OCI-LY7 (cell line): ENCODE data around the gene FAM13A. TPM values are rescaled to one million over a fixed set of nuclear protein-coding genes. Genes with fewer than 3 reads are reported as not detected.

Experiments used
- BruUV-seq: library from RNA; stranded (reverse); fragments of 400-500 nt; replicated peaks from 2 replicates; lab custom pipeline; 2021; lab: Mats Ljungman, UMichigan
- CTCF ChIA-PET: fragments of 300-600 bp; sonication (Branson Sonifier 250); formaldehyde crosslinking; loops from one replicate; lab custom pipeline; 2022; ENCODE audit warnings: antibody characterized with exemption; ENCODE audit not compliant: unreplicated experiment; lab: Charles Lee
- POLR2A ChIA-PET: fragments of 300-600 bp; sonication (Branson Sonifier 250); formaldehyde crosslinking; loops from one replicate; lab custom pipeline; 2022; ENCODE audit warnings: antibody characterized with exemption; lab: Charles Lee
- DNase-seq: peaks from one replicate; pipeline ENCODE4 v3.0.0-alpha.2; 2015; ENCODE audit warnings: low spot score
- H2AFZ ChIP-seq: fragments of 200-600 bp; sonication (generic), shearing (Covaris generic); 2 replicates; pipeline ENCODE4 v1.6.1; 2014; ENCODE audit warnings: mild to moderate bottlenecking, antibody characterized with exemption, low read length, moderate library complexity
- H3K27ac ChIP-seq: fragments of 200-600 bp; sonication (generic); 2 replicates; pipeline ENCODE4 v1.5.1; 2014; ENCODE audit warnings: mixed run types, low read depth, mild to moderate bottlenecking, moderate library complexity, low read length, inconsistent platforms; ENCODE audit not compliant: poor library complexity, severe bottlenecking
- H3K36me3 ChIP-seq: fragments of 200-600 bp; sonication (generic); 2 replicates; pipeline ENCODE4 v1.6.1; 2014; ENCODE audit warnings: mild to moderate bottlenecking, antibody characterized with exemption, low read length, moderate library complexity, mixed read lengths; ENCODE audit not compliant: insufficient read depth
- H3K4me1 ChIP-seq: fragments of 200-600 bp; sonication (generic); 2 replicates; pipeline ENCODE4 v1.5.1; 2014; ENCODE audit warnings: mild to moderate bottlenecking, low read length; ENCODE audit not compliant: insufficient read depth, poor library complexity, severe bottlenecking
- H3K4me2 ChIP-seq: fragments of 200-600 bp; sonication (generic); 2 replicates; pipeline ENCODE4 v1.6.1; 2014; ENCODE audit warnings: mild to moderate bottlenecking, low read length
- H3K4me3 ChIP-seq: fragments of 200-600 bp; sonication (generic); 2 replicates; pipeline ENCODE4 v1.5.1; 2014; ENCODE audit warnings: mild to moderate bottlenecking, low read depth, low read length; ENCODE audit not compliant: poor library complexity, severe bottlenecking
- H3K79me2 ChIP-seq: fragments of 200-600 bp; sonication (generic); 2 replicates; pipeline ENCODE4 v1.6.1; 2016; ENCODE audit warnings: low read depth, mild to moderate bottlenecking, low read length, moderate library complexity, mixed read lengths; ENCODE audit not compliant: insufficient read depth
- H3K9me2 ChIP-seq: fragments of 200-600 bp; sonication (generic); 2 replicates; pipeline ENCODE4 v1.6.1; 2016; ENCODE audit warnings: mild to moderate bottlenecking, low read length, mixed read lengths; ENCODE audit not compliant: insufficient read depth
- H3K9me3 ChIP-seq: fragments of 200-600 bp; sonication (generic); 2 replicates; pipeline ENCODE4 v1.6.1; 2014; ENCODE audit warnings: mild to moderate bottlenecking, mixed run types, low read length, mixed read lengths
- H4K20me1 ChIP-seq: fragments of 200-600 bp; sonication (generic); 2 replicates; pipeline ENCODE4 v1.6.1; 2014; ENCODE audit warnings: mild to moderate bottlenecking, antibody characterized with exemption, low read length, moderate library complexity, mixed read lengths; ENCODE audit not compliant: insufficient read depth
- CTCF ChIP-seq: fragments of 200-600 bp; sonication (generic); conservative IDR thresholded peaks from 2 replicates; pipeline ENCODE4 v1.5.1; 2014; ENCODE audit warnings: mild to moderate bottlenecking, antibody characterized with exemption, low read length, moderate library complexity, mixed read lengths
- EZH2phosphoT487 ChIP-seq: fragments of 200-600 bp; sonication (generic); IDR thresholded peaks from 2 replicates; pipeline ENCODE4 v1.6.1; 2018; ENCODE audit warnings: low read depth, borderline replicate concordance, mild to moderate bottlenecking, mixed run types, antibody characterized with exemption, low read length, moderate library complexity, mixed read lengths
- intact Hi-C: fragments of 100-400 bp; cut with micrococcal nuclease; formaldehyde crosslinking; loops from one replicate; pipeline ENCODE4 v1.10.0; 2022; ENCODE audit not compliant: unreplicated experiment
- total RNA-seq, 2 experiments: library from RNA; depleted of rRNA in 1 of 2; stranded (reverse); fragments of >200 nt in 1 of 2; shearing (Covaris generic) in 1 of 2; gene quantifications; 2 replicates each; pipeline ENCODE4 v1.2.3, GENCODE V29; 2014 to 2022

FAM13A gene
- total RNA-seq, 2 experiments from 2014 or later = not detected

GRCh38 chr4:88754796-88755195, 302.2 kb downstream of the FAM13A start:
- CTCF ChIA-PET = no interaction called here
- DNase-seq = no peak

GRCh38 chr4:88753658-88754571, 303.1 kb downstream of the FAM13A start:
- BruUV-seq = no TSS peak
- H2AFZ ChIP-seq = no peak overlapping the region
- POLR2A ChIA-PET = interaction anchor here (1.1 kb wide), 1 partner anchor 19 kb away, joined by 4 read pairs; no protein-coding TSS in a partner anchor
- H3K4me3 ChIP-seq = no peak overlapping the region
- TF ChIP-seq CTCF = no peak
- TF ChIP-seq EZH2phosphoT487 = no peak
- H3K27ac ChIP-seq = no peak overlapping the region
- H3K79me2 ChIP-seq = no peaks in the 10 kb centered on the region
- intact Hi-C loops = no loop called here
- H3K4me2 ChIP-seq = no peak overlapping the region
- no peaks in the 10 kb centered on the region for H3K4me1 ChIP-seq
- no peaks in the 10 kb centered on the region for H3K9me2 ChIP-seq
- DNase-seq = no peak
- no peaks in the 10 kb centered on the region for H4K20me1 ChIP-seq
- H3K9me3 ChIP-seq = no peaks in the 10 kb centered on the region
- CTCF ChIA-PET = no interaction called here
- no peaks in the 10 kb centered on the region for H3K36me3 ChIP-seq

More at GRCh38 chr4:88754796-88755195, 302.2 kb downstream of the FAM13A start:
- Histone ChIP-seq H2AFZ (no peak overlapping the region), H3K36me3 (no peaks in the 10 kb centered on the region), H3K79me2 (no peaks in the 10 kb centered on the region), H3K4me1 (no peaks in the 10 kb centered on the region), H3K27ac (no peak overlapping the region), H3K4me3 (no peak overlapping the region), H4K20me1 (no peaks in the 10 kb centered on the region), H3K9me2 (no peaks in the 10 kb centered on the region), H3K9me3 (no peaks in the 10 kb centered on the region), H3K4me2 (no peak overlapping the region)
- TF ChIP-seq EZH2phosphoT487 (no peak), CTCF (no peak)
- BruUV-seq = no TSS peak
- intact Hi-C loops = no loop called here
- POLR2A ChIA-PET = interaction anchor here (1.1 kb wide), 1 partner anchor 20 kb away, joined by 4 read pairs; no protein-coding TSS in a partner anchor

DNA sequence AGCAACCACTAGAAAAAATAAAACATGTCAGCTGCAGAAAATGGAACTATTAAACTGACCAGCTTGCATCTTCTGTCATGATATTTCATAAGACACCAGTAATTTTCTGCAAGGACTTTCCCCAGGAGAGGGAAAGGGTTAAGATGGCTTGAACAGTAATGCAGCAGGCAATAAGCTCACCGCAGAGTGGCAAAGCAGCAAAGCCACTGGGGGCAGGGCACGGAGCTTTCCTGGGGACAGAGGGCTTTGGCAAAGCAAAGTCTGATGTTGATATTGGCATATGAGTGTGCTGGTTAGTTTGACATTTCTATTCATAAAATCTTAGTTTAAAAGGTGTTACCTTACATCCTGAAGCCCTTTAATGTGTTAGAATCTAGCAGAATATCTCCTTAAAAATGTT, 304.2 kb downstream of the FAM13A start:
- ChIA-PET POLR2A (no interaction called here), CTCF (no interaction called here)
- no peaks in the 10 kb centered on the region for H3K36me3 ChIP-seq
- TF ChIP-seq EZH2phosphoT487 = no peak
- TF ChIP-seq CTCF = no peak
- no peaks in the 10 kb centered on the region for H3K9me3 ChIP-seq
- H2AFZ ChIP-seq = no peak overlapping the region
- no peaks in the 10 kb centered on the region for H3K4me1 ChIP-seq
- H3K9me2 ChIP-seq = no peaks in the 10 kb centered on the region
- no peak overlapping the region for H3K4me3 ChIP-seq
- no peaks in the 10 kb centered on the region for H4K20me1 ChIP-seq
- H3K4me2 ChIP-seq = no peak overlapping the region
- no TSS peak for BruUV-seq
- no peak for DNase-seq
- H3K27ac ChIP-seq = no peak overlapping the region
- intact Hi-C loops = no loop called here
- H3K79me2 ChIP-seq = no peaks in the 10 kb centered on the region
